Activated effector memory CD4-positive, alpha-beta T cell treated with anti-CD3 and anti-CD28 coated beads, Interleukin-2, amount 50 U/mL, for 16 hours (primary cell): Measurements from ENCODE around the gene CRADD.
"Not testable (repeated sequence)": the region's sequence is repeated elsewhere in the genome, so short reads cannot be mapped to it uniquely, and the experiment has no call there.

Experiments
- DNase-seq: peaks from one replicate; pipeline ENCODE4 v3.0.0-alpha.2; 2020

CRADD gene

DNA sequence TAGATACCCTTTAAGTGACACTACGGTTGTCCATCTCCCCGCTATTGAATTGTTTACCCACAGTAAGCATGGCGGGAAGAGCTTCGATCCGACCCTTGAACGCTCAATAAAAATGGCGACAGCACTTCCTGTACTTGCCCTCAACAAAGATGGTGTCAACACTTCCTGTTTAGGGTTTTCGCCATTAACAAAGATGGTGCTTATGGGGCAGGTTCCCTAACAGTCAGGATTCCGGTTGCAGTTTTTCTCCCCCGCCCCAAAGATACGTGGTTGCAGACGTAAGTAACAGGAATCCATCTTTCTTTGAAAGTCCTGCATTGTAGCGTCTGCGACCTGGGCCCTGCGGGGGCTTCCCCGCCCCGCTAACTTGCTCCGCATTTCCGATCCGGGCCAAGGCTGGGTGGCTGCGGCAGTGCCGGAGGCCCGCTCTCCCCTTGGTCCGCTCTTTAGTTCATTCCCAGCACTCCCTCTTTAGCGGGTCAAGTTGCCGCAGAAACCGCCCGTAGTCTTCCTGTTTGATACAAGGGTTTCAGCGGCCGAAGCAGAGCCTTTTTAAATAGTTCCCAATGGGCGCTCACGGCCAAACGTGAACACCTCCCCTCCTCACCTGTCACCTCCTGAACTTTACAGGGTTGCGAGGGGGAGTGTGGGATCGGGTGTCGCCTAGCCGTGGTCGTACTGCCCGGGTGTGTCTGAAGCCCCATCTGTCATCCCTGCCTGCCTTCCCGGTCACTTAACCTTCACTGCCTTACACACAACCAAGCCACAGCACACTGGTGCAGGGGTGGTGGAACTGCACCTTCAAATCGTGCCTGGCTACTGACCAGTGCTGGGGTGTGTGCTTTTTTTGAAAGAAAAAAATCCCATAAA lies at the start of gene CRADD:
TSS of gene CRADD (plus strand) at position 181 of the 870 bp plus-strand sequence.
- DNase-seq: peak; percentile 93

GRCh38 chr12:93632383-93632782 lies 44.8 kb upstream of the CRADD start:
- no peak for DNase-seq

DNA sequence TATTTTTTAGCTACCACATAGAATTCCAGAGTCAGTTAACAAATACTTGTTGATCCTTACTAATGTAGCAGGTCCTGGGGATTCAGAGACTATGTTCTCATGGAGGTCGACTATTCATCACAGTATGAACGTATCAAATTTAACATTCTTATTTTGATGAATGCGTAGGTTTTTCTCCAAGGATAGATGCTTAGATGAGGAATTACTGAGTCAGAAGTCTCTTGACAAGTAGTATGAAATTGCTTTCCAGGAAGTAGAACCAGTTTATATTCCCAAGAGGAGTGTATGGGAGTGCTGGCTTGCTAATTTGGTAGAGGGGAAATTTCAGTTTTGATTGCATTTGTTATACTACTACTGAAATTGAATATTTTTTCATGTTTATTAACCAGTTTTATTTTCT lies 42.8 kb upstream of the CRADD start:
- DNase-seq: no peak

DNA sequence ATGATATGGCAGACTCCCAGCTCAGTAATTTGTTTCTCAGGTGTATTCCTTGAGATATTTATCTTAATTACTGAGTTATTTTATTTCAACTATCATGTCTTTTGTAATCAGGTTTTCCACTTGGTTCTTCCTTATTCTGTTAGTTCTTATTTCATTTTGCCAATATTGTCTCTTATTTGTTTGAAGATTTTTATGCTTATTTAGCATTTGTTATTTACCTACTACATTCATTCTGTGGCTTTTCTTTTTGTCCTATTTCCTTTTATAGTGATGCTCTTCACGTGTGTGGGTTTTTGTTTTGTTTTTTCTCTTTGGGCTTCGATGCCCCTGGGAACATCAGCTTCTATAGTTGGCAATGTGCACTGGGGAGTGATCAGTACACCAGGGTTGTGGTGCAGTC lies 40.5 kb upstream of the CRADD start:
- no peak for DNase-seq

GRCh38 chr12:93638095-93638494 lies 39.1 kb upstream of the CRADD start:
- DNase-seq: no peak

DNA sequence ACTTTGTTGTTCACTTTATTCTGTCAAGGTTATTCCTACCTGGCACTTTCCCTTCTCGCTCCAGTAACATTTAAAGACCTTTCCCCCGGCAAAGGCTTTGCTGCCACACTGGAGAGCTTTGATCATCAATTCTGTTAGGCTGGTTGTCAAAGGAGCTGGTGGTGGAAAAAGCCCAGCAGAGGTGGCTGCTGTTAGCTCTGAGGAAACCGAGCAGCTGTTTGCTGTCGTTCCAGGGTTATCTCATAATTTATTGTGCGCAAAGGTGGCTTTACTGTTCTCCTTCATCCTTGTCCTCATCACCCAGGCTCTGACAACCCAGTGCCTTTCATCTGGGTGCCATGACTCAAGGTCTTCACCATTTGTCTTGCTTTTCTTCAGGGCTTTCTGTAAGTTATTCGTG lies 38.2 kb upstream of the CRADD start:
- DNase-seq: no peak

DNA sequence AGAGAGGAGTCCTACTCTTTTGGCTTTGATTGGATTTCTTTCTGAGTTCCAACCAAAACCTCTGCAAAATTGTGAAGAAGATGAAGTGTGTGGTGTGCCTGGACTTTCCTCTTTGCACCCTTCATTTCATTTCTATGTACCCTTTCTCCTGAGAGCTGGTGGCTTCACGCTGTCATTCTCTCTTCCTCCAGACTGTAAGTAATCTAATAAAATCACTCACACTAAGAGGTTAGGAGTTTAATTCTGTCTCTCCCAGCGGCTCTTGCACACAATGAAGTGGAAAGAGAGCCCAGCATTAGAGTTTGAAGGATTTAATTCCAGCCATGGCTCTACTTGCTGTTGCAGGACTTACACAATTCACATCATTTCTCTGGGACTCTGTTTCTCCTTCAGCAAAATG lies 37.8 kb upstream of the CRADD start:
- no peak for DNase-seq

DNA sequence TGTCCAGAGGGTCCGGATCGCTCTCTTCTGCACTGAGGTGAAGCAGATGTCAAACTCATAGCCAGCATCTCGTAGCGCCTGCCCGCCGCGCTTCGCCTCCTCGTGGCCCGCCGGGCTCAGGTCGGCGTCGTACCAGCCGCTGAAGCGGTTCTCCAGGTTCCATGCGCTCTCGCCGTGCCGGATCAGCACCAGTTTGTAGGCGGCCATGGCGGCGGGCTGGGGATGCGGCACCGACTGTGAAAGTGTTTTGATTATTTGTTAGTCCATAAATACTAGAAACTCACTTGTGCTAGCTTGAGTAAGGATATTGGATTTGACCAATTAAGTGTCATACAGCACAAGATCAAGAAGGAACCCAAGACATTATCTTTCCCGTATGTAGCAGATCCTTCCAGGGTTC lies 35.8 kb upstream of the CRADD start:
- DNase-seq: not testable (repeated sequence)

DNA sequence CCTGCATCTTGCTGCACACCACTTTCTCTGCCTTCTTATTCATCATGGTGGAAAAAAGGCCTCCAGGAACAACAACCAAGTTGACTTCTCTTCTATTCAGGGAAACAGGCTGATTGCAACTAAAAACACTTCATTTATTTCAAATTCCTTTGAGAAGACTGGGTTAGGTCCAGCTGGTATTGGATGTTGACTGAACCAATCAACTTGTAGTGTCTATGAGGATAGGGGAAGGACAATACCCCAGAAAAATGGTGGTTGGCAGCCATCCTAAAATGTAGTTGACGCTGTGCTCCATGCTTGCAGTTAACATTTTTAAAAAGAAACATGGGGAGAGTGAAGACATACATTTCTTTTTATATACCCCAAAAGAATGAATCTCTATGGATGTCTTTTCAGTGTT lies 34.4 kb upstream of the CRADD start:
- DNase-seq: no peak

- DNase-seq: no peak
Observed at GRCh38 chr12:93645702-93646101, 31.5 kb upstream of the CRADD start.

- no peak for DNase-seq
Observed at GRCh38 chr12:93650626-93651025, 26.5 kb upstream of the CRADD start.

DNA sequence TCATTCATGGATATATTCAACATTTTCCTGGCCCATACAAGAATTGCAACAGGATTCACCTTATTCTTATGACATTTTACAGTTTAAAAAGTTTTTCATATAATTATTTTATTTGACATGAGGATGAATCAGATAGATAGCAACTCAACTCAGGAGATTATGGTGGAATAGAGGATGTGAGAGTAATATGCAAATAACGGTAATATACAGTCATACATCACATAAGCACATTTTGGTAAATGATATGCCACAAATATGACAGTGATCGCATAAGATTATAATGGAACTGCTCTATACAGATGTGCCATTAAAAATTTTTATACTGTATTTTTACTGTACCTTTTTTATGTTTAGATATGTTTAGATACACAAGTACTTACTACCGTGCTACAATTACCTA lies 24.1 kb upstream of the CRADD start:
- no peak for DNase-seq

GRCh38 chr12:93653712-93654111 lies 23.5 kb upstream of the CRADD start:
- DNase-seq: no peak

DNA sequence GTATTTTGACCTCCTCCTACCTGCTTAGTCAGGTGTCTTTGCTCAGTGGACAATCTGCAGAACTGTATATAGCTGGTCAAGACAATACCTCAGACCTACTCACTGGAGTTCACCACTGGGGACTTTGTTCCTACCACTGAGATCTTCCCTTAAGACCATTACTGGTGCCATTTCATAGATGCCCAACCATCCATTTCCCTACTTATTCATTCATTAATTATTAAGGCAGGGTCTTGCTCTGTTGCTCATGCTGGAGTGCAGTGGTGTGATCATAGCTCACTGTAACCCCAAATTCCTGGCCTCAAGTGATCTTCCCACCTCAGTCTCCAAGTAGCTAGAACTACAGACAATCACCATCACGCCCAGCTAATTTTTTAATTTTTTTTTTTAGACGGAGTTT lies 22.8 kb upstream of the CRADD start:
- DNase-seq: no peak

- DNase-seq: no peak
Observed at GRCh38 chr12:93657071-93657470, 20.1 kb upstream of the CRADD start.

DNA sequence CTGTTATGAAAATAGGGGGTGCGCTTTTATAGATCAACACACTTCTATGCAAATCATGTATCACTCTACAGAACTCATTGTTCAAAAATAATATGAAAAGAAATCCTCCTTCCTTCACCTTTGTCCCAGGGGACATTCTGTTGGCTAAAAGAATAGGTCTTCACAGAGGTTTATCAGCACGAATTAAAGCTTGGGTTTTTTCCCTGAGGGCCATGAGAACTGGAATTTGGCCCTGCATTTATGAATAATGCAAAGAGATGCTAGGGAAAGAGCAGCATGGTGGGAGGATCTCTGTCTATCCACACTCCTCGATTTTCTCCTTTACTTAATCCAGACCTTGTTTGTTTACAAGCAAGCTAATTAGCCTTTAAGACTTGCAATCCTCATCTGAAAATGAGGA lies 16.2 kb upstream of the CRADD start:
- no peak for DNase-seq

DNA sequence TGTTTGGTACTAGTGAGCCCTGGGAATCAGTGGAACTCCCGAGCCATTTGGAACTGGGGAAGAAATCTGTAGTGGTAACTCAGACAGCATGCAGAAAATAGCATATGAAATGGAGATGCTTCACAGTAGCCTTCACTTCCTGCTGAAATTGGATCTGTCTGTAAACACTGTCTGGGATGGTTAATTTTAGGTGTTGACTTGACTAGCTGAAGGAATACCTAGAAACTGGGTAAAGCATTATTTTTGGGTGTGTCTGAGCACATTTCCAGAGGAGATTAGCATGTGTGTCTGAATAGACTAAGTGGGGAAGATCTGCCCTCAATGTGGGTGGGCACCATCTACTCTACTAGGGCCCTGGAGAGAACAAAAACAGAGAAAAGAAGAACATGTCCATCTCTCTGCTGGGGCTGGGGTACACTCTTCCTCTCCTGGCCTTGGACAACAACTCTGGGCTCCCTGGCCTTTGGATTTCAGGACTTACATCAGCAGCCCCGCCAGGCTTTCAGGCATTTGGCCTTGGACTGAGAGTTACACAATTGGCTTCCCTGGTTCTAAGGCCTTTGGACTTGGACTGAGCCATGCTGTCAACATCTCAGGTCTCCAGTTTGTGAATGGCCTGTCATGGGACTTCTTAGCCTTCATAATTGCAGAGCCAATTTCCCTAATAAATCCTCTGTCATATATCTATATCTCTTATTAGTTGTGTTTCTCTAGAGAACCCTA lies 14.0 kb upstream of the CRADD start:
- no peak for DNase-seq

- no peak for DNase-seq
Observed at GRCh38 chr12:93663729-93664084, 13.5 kb upstream of the CRADD start.

DNA sequence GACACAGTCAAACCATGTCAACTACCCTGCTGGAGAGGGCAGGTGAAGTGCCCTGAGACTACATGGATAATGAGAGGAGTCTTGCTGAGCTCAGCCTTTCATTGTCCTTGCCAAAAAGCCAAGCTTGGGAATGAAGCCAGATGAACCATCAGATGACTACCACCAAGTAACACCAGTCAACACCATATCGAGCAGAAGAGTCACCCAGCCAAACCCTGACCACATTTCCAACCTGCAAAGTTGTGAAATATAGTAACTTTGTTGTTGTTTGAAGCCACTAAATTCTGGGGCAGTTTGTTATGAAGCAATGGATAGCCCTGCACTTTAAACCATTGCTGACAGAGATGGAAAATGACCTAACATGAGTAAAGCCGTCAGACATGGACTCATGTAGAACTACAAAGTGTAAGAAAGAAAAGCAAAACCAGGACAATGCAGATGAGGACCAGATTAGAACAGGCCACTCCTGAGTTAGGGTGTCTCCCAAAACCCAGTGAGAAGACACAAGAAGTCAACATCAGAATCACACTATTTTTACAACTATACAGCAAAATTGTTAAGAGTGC lies 12.5 kb upstream of the CRADD start:
- DNase-seq: no peak

DNA sequence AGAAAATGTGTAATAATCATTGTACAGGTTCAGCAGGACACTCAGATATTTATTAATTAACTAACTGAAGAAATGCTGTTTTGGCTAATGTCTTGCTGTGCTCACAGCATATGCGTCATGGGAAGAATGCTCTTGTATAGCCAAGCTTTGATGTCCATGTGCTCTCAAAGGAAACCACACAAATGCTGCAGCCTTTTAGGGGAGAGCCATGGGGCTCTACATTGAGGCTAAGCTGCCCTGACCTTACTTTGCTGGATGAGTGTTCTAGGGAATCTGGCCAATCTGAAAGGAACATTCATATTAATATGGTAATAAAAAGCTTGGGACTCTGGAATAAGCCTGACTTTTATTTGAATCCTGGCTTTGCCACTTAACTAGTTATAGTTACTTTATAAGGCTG lies 9.5 kb upstream of the CRADD start:
- no peak for DNase-seq

- no peak for DNase-seq
Observed at GRCh38 chr12:93668919-93669418, 8.2 kb upstream of the CRADD start.

DNA sequence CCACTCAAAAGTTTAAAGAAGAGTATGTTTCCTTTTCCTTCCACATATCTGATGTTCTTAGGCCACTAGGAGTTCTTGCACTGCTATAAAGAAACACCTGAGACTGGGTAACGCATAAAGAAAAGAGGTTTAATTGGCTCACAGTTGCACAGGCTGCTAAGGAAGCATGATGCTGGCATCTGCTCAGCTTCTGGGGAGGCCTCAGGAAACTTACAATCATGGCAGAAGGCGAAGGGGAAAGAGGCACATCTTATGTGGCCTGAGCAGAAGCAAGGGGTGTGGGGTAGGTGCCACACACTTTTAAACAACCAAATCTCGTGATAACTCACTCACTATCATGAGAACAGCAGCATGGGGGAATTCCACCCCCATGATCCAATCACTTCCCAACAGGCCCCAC lies 7.7 kb upstream of the CRADD start:
- DNase-seq: no peak

- DNase-seq: no peak
Observed at GRCh38 chr12:93670104-93670503, 7.1 kb upstream of the CRADD start.

- no peak for DNase-seq
Observed at GRCh38 chr12:93671044-93671443, 6.1 kb upstream of the CRADD start.
